KG1 (cell line): ENCODE data around the gene OLA1.

Experiments
- DNase-seq: peaks from one replicate; lab custom pipeline; 2025; lab: John Stamatoyannopoulos, UW

Gene OLA1

GRCh38 chr2:174035981-174036742, 212.2 kb downstream of the OLA1 start:
- no peak for DNase-seq

GRCh38 chr2:174035117-174035635, 213.2 kb downstream of the OLA1 start:
- no peak for DNase-seq

- DNase-seq, result no peak
Measured at GRCh38 chr2:174033163-174033550, 215.2 kb downstream of the OLA1 start.

GRCh38 chr2:174031226-174031625, 217.1 kb downstream of the OLA1 start:
- no peak for DNase-seq

GRCh38 chr2:174028935-174029334, 219.4 kb downstream of the OLA1 start:
- DNase-seq, result no peak

- no peak for DNase-seq
Measured at GRCh38 chr2:174027956-174028355, 220.4 kb downstream of the OLA1 start.

- DNase-seq, result no peak
Measured at GRCh38 chr2:174026122-174026845, 222.0 kb downstream of the OLA1 start.

- no peak for DNase-seq
Measured at GRCh38 chr2:174025271-174026121, 222.8 kb downstream of the OLA1 start.

GRCh38 chr2:174024524-174025270, 223.6 kb downstream of the OLA1 start:
- no peak for DNase-seq

- no peak for DNase-seq
Measured at GRCh38 chr2:174023591-174024523, 224.5 kb downstream of the OLA1 start.
